AG04450 (cell line): Measurements from ENCODE around the gene NSMF. TPM values are rescaled to one million over a fixed set of nuclear protein-coding genes. Genes with fewer than 3 reads are reported as not detected.

Experiments used
- CTCF ChIA-PET: fragments of 300-600, 350-600 bp; formaldehyde crosslinking; extraction: SDS; loops from one replicate; lab custom pipeline; 2022; ENCODE audit warnings: antibody characterized with exemption, inconsistent platforms; lab: Charles Lee
- POLR2A ChIA-PET: fragments of 350-600 bp; formaldehyde crosslinking; extraction: SDS; loops from one replicate; lab custom pipeline; 2021; ENCODE audit warnings: antibody characterized with exemption, inconsistent platforms; lab: Yijun Ruan, JAX
- DNase-seq: peaks from one replicate; pipeline ENCODE4 v3.0.0-alpha.2; 2011; ENCODE audit warnings: low read depth, low spot score
- H3K27ac ChIP-seq: one replicate; pipeline ENCODE4 v1.5.1; 2012; ENCODE audit warnings: low read depth, low read length, control low read depth
- H3K27me3 ChIP-seq: one replicate; pipeline ENCODE4 v1.6.0; 2012; ENCODE audit warnings: low read length; ENCODE audit not compliant: control insufficient read depth, insufficient read depth
- H3K4me3 ChIP-seq: 2 replicates; pipeline ENCODE4 v1.5.1; 2011; ENCODE audit warnings: mild to moderate bottlenecking, low read depth, low read length, control low read depth
- H3K9me3 ChIP-seq: 2 replicates; pipeline ENCODE4 v1.5.1; 2012; ENCODE audit warnings: low read length; ENCODE audit not compliant: control insufficient read depth, insufficient read depth
- CTCF ChIP-seq: IDR thresholded peaks from 2 replicates; pipeline ENCODE4 v1.5.1; 2011; ENCODE audit warnings: low read depth, low read length, control low read depth, inconsistent platforms
- polyA plus RNA-seq: library from polyadenylated mRNA; depleted of rRNA; stranded (reverse); fragments of >200 nt; gene quantifications from 2 replicates; pipeline ENCODE4 v1.2.3, GENCODE V29; 2011

NSMF gene
- polyA plus RNA-seq, 1 experiment = 20.7 TPM

- no peak for TF ChIP-seq CTCF
- H3K27me3 ChIP-seq = no peaks in the 10 kb centered on the region
- DNase-seq = no peak
- H3K4me3 ChIP-seq = no peak overlapping the region
- CTCF ChIA-PET = interaction anchor here (0.6 kb wide), 1 partner anchor 9 kb away, joined by 3 read pairs; no protein-coding TSS in a partner anchor
- H3K9me3 ChIP-seq = peaks cover 3% of the 10 kb centered on the region; the same call in 1 of the 2 replicates
- peak overlapping the region; percentile 31 for H3K27ac ChIP-seq
- POLR2A ChIA-PET = no interaction called here
Observed at GRCh38 chr9:137456864-137457405, 2.2 kb downstream of the NSMF start.

- CTCF ChIA-PET = interaction anchor here (0.6 kb wide), 1 partner anchor 8 kb away, joined by 3 read pairs; no protein-coding TSS in a partner anchor
Observed at GRCh38 chr9:137456061-137456863, 2.9 kb downstream of the NSMF start.

GRCh38 chr9:137455359-137455991 is 3.7 kb downstream of the NSMF start:
- Histone ChIP-seq H3K9me3 (no peaks in the 10 kb centered on the region; the same call in 1 of the 2 replicates), H3K27ac (no peak overlapping the region), H3K27me3 (no peaks in the 10 kb centered on the region), H3K4me3 (no peak overlapping the region)
- no peak for DNase-seq
- TF ChIP-seq CTCF = no peak
- ChIA-PET CTCF (no interaction called here), POLR2A (interaction anchor here (0.6 kb wide), 1 partner anchor 23 kb away, joined by 7 read pairs; no protein-coding TSS in a partner anchor)

More at GRCh38 chr9:137456061-137456863, 2.9 kb downstream of the NSMF start:
- Histone ChIP-seq H3K27me3 (no peaks in the 10 kb centered on the region), H3K27ac (peak overlapping the region; percentile 31), H3K4me3 (no peak overlapping the region), H3K9me3 (no peaks in the 10 kb centered on the region; the same call in 1 of the 2 replicates)
- DNase-seq = no peak
- POLR2A ChIA-PET = interaction anchor here (0.7 kb wide), 1 partner anchor 158 kb away, joined by 7 read pairs; no protein-coding TSS in a partner anchor
- TF ChIP-seq CTCF = no peak

- TF ChIP-seq CTCF = no peak
- Histone ChIP-seq H3K27ac (no peak overlapping the region), H3K27me3 (no peaks in the 10 kb centered on the region), H3K4me3 (no peak overlapping the region), H3K9me3 (no peaks in the 10 kb centered on the region; the same call in 1 of the 2 replicates)
- ChIA-PET CTCF (no interaction called here), POLR2A (interaction anchor here (0.6 kb wide), 1 partner anchor 22 kb away, joined by 7 read pairs; no protein-coding TSS in a partner anchor)
- DNase-seq = no peak
Observed at GRCh38 chr9:137454597-137455358, 4.4 kb downstream of the NSMF start.
